ENCODE results near the gene CCDC9B. TPM values are rescaled to one million over a fixed set of nuclear protein-coding genes. Genes with fewer than 3 reads are reported as not detected.

CCDC9B gene
- polyA plus RNA-seq, 1 of the 3 experiments (the other 2 are of a cell fraction) = 13.7 TPM

DNA sequence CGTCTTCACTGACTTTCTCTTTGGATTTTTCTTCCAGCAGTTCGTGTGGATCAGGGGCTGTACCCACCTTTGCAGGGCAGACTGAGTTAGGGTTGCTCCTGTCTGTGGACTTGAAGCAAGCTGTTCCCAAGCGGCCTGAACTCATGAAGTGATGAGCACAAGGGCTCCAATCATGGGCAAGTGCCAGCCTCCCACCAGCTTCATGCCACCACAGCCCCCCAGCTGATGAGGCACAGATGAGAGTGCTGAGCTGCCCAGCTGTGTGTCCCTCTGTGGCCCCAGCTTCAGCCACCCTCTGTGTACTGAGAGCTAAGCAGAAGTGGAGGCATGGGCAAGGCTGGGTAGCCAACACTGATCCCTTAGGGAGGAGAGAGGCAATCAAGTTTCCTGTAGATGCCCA lies 29.7 kb downstream of the CCDC9B start:
- POLR2A ChIA-PET = no interaction called here
- WGBS (ENCODE audit: low lambda C conversion rate) = 23% methylated on average over 3 of the region's 3 CpGs

More for the DNA sequence above, 29.7 kb downstream of the CCDC9B start:
- DNase-seq = no peak
- H3K4me1 ChIP-seq (ENCODE audit: control insufficient read depth in 1 of 2, insufficient read depth in 2 of 2, low read depth in 1 of 2, low read length in 1 of 2) = peaks cover 10 to 17% of the 10 kb centered on the region in 2 experiments; a peak in 3 of 4 replicates
- H4K20me1 ChIP-seq (ENCODE audit: insufficient read depth) = no peaks in the 10 kb centered on the region
- H3K36me3 ChIP-seq (replicated peaks in 1 of 2; ENCODE audit: control insufficient read depth in 1 of 2, insufficient read depth in 2 of 2, low read length in 1 of 2) = no peaks in the 10 kb centered on the region
- H3F3A ChIP-seq (replicated peaks; ENCODE audit: insufficient read depth) = peaks cover 7% of the 10 kb centered on the region
- H2AFZ ChIP-seq (ENCODE audit: low read depth) = no peak overlapping the region
- no peak overlapping the region for H3K4me2 ChIP-seq
- H3K9me3 ChIP-seq = no peaks in the 10 kb centered on the region
- no peaks in the 10 kb centered on the region; the same call in 1 of the 2 replicates for H3K27me3 ChIP-seq (ENCODE audit: insufficient read depth)
- no peaks in the 10 kb centered on the region for H3K9me2 ChIP-seq
- TF ChIP-seq RAD21 (IDR thresholded peaks at IDR 0.05; ENCODE audit: low read length) (no peak), EZH2phosphoT487 (IDR thresholded peaks at IDR 0.05; ENCODE audit: borderline replicate concordance, low read depth) (no peak), RXRA (IDR thresholded peaks at IDR 0.05; ENCODE audit: borderline replicate concordance, low read depth) (no peak), FOXM1 (IDR thresholded peaks at IDR 0.05; ENCODE audit: low read depth) (no peak), EP300 (IDR thresholded peaks at IDR 0.05; ENCODE audit: borderline replicate concordance in 1 of 2, low read depth in 1 of 2, low read length in 1 of 2) (no peak), NRF1 (IDR thresholded peaks at IDR 0.05; ENCODE audit: low read depth, low read length) (no peak), SIN3A (IDR thresholded peaks at IDR 0.05; ENCODE audit: borderline replicate concordance, low read depth, low read length) (no peak), GATA2 (CRISPR knock-in tag; IDR thresholded peaks at IDR 0.05) (no peak), RCOR1 (IDR thresholded peaks at IDR 0.05; ENCODE audit: low read length) (no peak), SMC3 (IDR thresholded peaks at IDR 0.05; ENCODE audit: low read depth, low read length) (no peak), MXI1 (IDR thresholded peaks at IDR 0.05; ENCODE audit: low read depth, low read length) (no peak), CHD2 (IDR thresholded peaks at IDR 0.05; ENCODE audit: low read length, partially characterized antibody) (no peak), IRF3 (IDR thresholded peaks at IDR 0.05; ENCODE audit: low read depth, low read length) (no peak)
- TF ChIP-seq, protein P1, sequence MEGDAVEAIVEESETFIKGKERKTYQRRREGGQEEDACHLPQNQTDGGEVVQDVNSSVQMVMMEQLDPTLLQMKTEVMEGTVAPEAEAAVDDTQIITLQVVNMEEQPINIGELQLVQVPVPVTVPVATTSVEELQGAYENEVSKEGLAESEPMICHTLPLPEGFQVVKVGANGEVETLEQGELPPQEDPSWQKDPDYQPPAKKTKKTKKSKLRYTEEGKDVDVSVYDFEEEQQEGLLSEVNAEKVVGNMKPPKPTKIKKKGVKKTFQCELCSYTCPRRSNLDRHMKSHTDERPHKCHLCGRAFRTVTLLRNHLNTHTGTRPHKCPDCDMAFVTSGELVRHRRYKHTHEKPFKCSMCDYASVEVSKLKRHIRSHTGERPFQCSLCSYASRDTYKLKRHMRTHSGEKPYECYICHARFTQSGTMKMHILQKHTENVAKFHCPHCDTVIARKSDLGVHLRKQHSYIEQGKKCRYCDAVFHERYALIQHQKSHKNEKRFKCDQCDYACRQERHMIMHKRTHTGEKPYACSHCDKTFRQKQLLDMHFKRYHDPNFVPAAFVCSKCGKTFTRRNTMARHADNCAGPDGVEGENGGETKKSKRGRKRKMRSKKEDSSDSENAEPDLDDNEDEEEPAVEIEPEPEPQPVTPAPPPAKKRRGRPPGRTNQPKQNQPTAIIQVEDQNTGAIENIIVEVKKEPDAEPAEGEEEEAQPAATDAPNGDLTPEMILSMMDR (IDR thresholded peaks at IDR 0.05) = no peak
- TF ChIP-seq, protein P2, sequence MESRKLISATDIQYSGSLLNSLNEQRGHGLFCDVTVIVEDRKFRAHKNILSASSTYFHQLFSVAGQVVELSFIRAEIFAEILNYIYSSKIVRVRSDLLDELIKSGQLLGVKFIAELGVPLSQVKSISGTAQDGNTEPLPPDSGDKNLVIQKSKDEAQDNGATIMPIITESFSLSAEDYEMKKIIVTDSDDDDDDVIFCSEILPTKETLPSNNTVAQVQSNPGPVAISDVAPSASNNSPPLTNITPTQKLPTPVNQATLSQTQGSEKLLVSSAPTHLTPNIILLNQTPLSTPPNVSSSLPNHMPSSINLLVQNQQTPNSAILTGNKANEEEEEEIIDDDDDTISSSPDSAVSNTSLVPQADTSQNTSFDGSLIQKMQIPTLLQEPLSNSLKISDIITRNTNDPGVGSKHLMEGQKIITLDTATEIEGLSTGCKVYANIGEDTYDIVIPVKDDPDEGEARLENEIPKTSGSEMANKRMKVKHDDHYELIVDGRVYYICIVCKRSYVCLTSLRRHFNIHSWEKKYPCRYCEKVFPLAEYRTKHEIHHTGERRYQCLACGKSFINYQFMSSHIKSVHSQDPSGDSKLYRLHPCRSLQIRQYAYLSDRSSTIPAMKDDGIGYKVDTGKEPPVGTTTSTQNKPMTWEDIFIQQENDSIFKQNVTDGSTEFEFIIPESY (IDR thresholded peaks at IDR 0.05; ENCODE audit: borderline replicate concordance, low read depth) = no peak
- TF ChIP-seq, protein P3, sequence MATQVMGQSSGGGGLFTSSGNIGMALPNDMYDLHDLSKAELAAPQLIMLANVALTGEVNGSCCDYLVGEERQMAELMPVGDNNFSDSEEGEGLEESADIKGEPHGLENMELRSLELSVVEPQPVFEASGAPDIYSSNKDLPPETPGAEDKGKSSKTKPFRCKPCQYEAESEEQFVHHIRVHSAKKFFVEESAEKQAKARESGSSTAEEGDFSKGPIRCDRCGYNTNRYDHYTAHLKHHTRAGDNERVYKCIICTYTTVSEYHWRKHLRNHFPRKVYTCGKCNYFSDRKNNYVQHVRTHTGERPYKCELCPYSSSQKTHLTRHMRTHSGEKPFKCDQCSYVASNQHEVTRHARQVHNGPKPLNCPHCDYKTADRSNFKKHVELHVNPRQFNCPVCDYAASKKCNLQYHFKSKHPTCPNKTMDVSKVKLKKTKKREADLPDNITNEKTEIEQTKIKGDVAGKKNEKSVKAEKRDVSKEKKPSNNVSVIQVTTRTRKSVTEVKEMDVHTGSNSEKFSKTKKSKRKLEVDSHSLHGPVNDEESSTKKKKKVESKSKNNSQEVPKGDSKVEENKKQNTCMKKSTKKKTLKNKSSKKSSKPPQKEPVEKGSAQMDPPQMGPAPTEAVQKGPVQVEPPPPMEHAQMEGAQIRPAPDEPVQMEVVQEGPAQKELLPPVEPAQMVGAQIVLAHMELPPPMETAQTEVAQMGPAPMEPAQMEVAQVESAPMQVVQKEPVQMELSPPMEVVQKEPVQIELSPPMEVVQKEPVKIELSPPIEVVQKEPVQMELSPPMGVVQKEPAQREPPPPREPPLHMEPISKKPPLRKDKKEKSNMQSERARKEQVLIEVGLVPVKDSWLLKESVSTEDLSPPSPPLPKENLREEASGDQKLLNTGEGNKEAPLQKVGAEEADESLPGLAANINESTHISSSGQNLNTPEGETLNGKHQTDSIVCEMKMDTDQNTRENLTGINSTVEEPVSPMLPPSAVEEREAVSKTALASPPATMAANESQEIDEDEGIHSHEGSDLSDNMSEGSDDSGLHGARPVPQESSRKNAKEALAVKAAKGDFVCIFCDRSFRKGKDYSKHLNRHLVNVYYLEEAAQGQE (IDR thresholded peaks at IDR 0.05; ENCODE audit: low read depth, low read length) = no peak
- TF ChIP-seq, protein P4, sequence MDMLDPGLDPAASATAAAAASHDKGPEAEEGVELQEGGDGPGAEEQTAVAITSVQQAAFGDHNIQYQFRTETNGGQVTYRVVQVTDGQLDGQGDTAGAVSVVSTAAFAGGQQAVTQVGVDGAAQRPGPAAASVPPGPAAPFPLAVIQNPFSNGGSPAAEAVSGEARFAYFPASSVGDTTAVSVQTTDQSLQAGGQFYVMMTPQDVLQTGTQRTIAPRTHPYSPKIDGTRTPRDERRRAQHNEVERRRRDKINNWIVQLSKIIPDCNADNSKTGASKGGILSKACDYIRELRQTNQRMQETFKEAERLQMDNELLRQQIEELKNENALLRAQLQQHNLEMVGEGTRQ (IDR thresholded peaks at IDR 0.05; ENCODE audit: borderline replicate concordance, low read depth, low read length) = no peak
- H3K27ac ChIP-seq (ENCODE audit: low read depth in 2 of 2, low read length in 1 of 2) = no peak overlapping the region
- no peak overlapping the region for H3K4me3 ChIP-seq (ENCODE audit: low read depth in 2 of 2, low read length in 1 of 2)
- CTCF ChIA-PET = interaction anchor here (0.6 to 70.6 kb wide), 13 partner anchors 3 to 265 kb away, joined by 3 to 2194 read pairs (median 6); partner anchors contain the start of genes ANKRD63, CCDC9B, DISP2 and INAFM2
- H3K79me2 ChIP-seq (ENCODE audit: insufficient read depth) = no peaks in the 10 kb centered on the region
- no peak overlapping the region for H3K9ac ChIP-seq

Measured in SK-N-SH (cell line).